Measurements from ENCODE around the gene DBT. TPM values are rescaled to one million over a fixed set of nuclear protein-coding genes. Genes with fewer than 3 reads are reported as not detected.
"Not testable (repeated sequence)": the region's sequence is repeated elsewhere in the genome, so short reads cannot be mapped to it uniquely, and the experiment has no call there.

The DBT gene
- total and polyA plus RNA-seq, 7 experiments from 2014 or later = 6.4 to 18.4 (median 9.6) TPM

GRCh38 chr1:100267284-100267683 lies 17.6 kb upstream of the DBT start:
- H3K4me3 ChIP-seq (ENCODE audit: low read length) = peak overlapping the region; percentile 88
- Mint-ChIP-seq H3K36me3 (peaks cover 12 to 49% (median 48%) of the 10 kb centered on the region in 5 donors), H3K4me1 (peaks cover 27 to 69% (median 59%) of the 10 kb centered on the region in 7 donors), H3K27ac (peak overlapping the region in 3 of 9 donors; percentile 32 to 96 (median 39)), H3K27me3 (peaks cover 0 to 3% (median 0%) of the 10 kb centered on the region in 5 donors), H3K4me3 (peak overlapping the region; percentile 97 to 100 (median 100)), H3K9me3 (peaks cover 0 to 11% (median 0%) of the 10 kb centered on the region in 11 donors)
- H3K36me3 ChIP-seq (ENCODE audit: control insufficient read depth in 2 of 3, insufficient read depth in 3 of 3, low read length in 3 of 3) = peaks cover 0 to 36% (median 26%) of the 10 kb centered on the region in 3 experiments
- H3K27me3 ChIP-seq (ENCODE audit: control insufficient read depth in 2 of 2, insufficient read depth in 2 of 2, low read length in 2 of 2) = no peaks in the 10 kb centered on the region
- ATAC-seq (no peak), DNase-seq (no peak)
- intact Hi-C loops (cut with micrococcal nuclease) = loop anchor here (2.0 to 5.0 kb wide), 10 partner anchors 35 to 630 kb away; partner anchors contain the start of genes AGL (in 2 of the 2) and SLC30A7 (in 1 of the 2)
- H3K9me3 ChIP-seq (ENCODE audit: control insufficient read depth in 2 of 3, low read length in 3 of 3) = no peaks in the 10 kb centered on the region
- POLR2A ChIA-PET = interaction anchor here (1.7 to 3.0 kb wide), 3 partner anchors 18 to 191 kb away, joined by 9 to 31 read pairs (median 16); partner anchors contain the start of genes CDC14A and DBT
- peaks cover 25 to 26% of the 10 kb centered on the region in 2 donors for H3K4me1 ChIP-seq (ENCODE audit: control insufficient read depth in 2 of 2, insufficient read depth in 2 of 2, low read length in 2 of 2)
- CTCF ChIA-PET = interaction anchor here (0.9 kb wide), 1 partner anchor 188 kb away, joined by 3 read pairs; no protein-coding TSS in a partner anchor
- no peak overlapping the region for H3K27ac ChIP-seq (ENCODE audit: low read depth, low read length)

GRCh38 chr1:100266741-100267140 lies 17.1 kb upstream of the DBT start:
- Mint-ChIP-seq H3K9me3 (peaks cover 0 to 11% (median 0%) of the 10 kb centered on the region in 11 donors), H3K27ac (peak overlapping the region; percentile 94 to 99 (median 97)), H3K4me1 (peaks cover 25 to 64% (median 54%) of the 10 kb centered on the region in 7 donors), H3K36me3 (peaks cover 12 to 47% (median 44%) of the 10 kb centered on the region in 5 donors), H3K27me3 (peaks cover 0 to 3% (median 0%) of the 10 kb centered on the region in 5 donors), H3K4me3 (peak overlapping the region; percentile 97 to 100 (median 100))
- Histone ChIP-seq H3K4me1 (ENCODE audit: control insufficient read depth in 2 of 2, insufficient read depth in 2 of 2, low read length in 2 of 2) (peaks cover 25 to 26% of the 10 kb centered on the region in 2 donors), H3K4me3 (ENCODE audit: low read length) (peak overlapping the region; percentile 88), H3K9me3 (ENCODE audit: control insufficient read depth in 2 of 3, low read length in 3 of 3) (no peaks in the 10 kb centered on the region), H3K27ac (ENCODE audit: low read depth, low read length) (peak overlapping the region; percentile 88), H3K36me3 (ENCODE audit: control insufficient read depth in 2 of 3, insufficient read depth in 3 of 3, low read length in 3 of 3) (peaks cover 0 to 35% (median 20%) of the 10 kb centered on the region in 3 experiments), H3K27me3 (ENCODE audit: control insufficient read depth in 2 of 2, insufficient read depth in 2 of 2, low read length in 2 of 2) (no peaks in the 10 kb centered on the region)
- ATAC-seq (no peak), DNase-seq (peak in 1 of 9 donors; percentile 16)
- CTCF ChIA-PET = interaction anchor here (0.9 kb wide), 1 partner anchor 189 kb away, joined by 3 read pairs; no protein-coding TSS in a partner anchor
- intact Hi-C loops (cut with micrococcal nuclease) = loop anchor here (1.0 to 5.0 kb wide), 17 partner anchors 17 to 631 kb away; partner anchors contain the start of genes AGL (in 2 of the 2), DBT (in 2 of the 2), SLC30A7 (in 2 of the 2) and TRMT13 (in 2 of the 2)
- POLR2A ChIA-PET = interaction anchor here (0.6 to 3.0 kb wide), 7 partner anchors 17 to 621 kb away, joined by 3 to 31 read pairs (median 6); partner anchors contain the start of genes CDC14A, DBT and TRMT13

- ChIA-PET POLR2A (interaction anchor here (0.6 to 3.0 kb wide), 18 partner anchors 17 to 643 kb away, joined by 3 to 31 read pairs (median 4); partner anchors contain the start of genes CDC14A, DBT, SLC35A3 and TRMT13), CTCF (interaction anchor here (0.5 to 0.9 kb wide), 2 partner anchors 189 to 255 kb away, joined by 3 read pairs; no protein-coding TSS in a partner anchor)
- peak within 1 kb of the TSS; percentile 88 for H3K4me3 ChIP-seq (ENCODE audit: low read length)
- peaks cover 0 to 11% (median 2%) of the 10 kb centered on the region in 11 donors for H3K9me3 Mint-ChIP-seq
- peak within 1 kb of the TSS; percentile 97 to 100 (median 100) for H3K4me3 Mint-ChIP-seq
- peaks cover 25 to 26% of the 10 kb centered on the region in 2 donors for H3K4me1 ChIP-seq (ENCODE audit: control insufficient read depth in 2 of 2, insufficient read depth in 2 of 2, low read length in 2 of 2)
- intact Hi-C loops (cut with micrococcal nuclease) = loop anchor here (1.0 to 5.0 kb wide), 17 partner anchors 17 to 631 kb away; partner anchors contain the start of genes AGL (in 2 of the 2), DBT (in 2 of the 2), SLC30A7 (in 2 of the 2) and TRMT13 (in 2 of the 2)
- H3K27me3 ChIP-seq (ENCODE audit: control insufficient read depth in 2 of 2, insufficient read depth in 2 of 2, low read length in 2 of 2) = no peaks in the 10 kb centered on the region
- peaks cover 0 to 3% (median 0%) of the 10 kb centered on the region in 5 donors for H3K27me3 Mint-ChIP-seq
- peaks cover 23 to 58% (median 51%) of the 10 kb centered on the region in 7 donors for H3K4me1 Mint-ChIP-seq
- DNase-seq = peak; percentile 91 to 95 (median 94)
- peak within 1 kb of the TSS; percentile 88 for H3K27ac ChIP-seq (ENCODE audit: low read depth, low read length)
- H3K27ac Mint-ChIP-seq = peak within 1 kb of the TSS; percentile 94 to 99 (median 97)
- peaks cover 0 to 29% (median 14%) of the 10 kb centered on the region in 3 experiments for H3K36me3 ChIP-seq (ENCODE audit: control insufficient read depth in 2 of 3, insufficient read depth in 3 of 3, low read length in 3 of 3)
- H3K9me3 ChIP-seq (ENCODE audit: control insufficient read depth in 2 of 3, low read length in 3 of 3) = no peaks in the 10 kb centered on the region
- peak; percentile 98 for ATAC-seq
- peaks cover 12 to 45% (median 39%) of the 10 kb centered on the region in 5 donors for H3K36me3 Mint-ChIP-seq
These were observed 16.5 kb upstream of the DBT start, which contains the start of gene RTCA for GRCh38 chr1:100265931-100266740. Gene RTCA, plus strand, starts transcription at chr1:100266216. Its CDS starts 160 bp downstream, at chr1:100266376.

GRCh38 chr1:100265562-100265930 lies 15.9 kb upstream of the DBT start:
- H3K4me3 ChIP-seq (ENCODE audit: low read length) = peak overlapping the region; percentile 88
- ATAC-seq (peak; percentile 33), DNase-seq (peak in 2 of 9 donors; percentile 14 to 25)
- H3K4me1 Mint-ChIP-seq = peaks cover 19 to 54% (median 47%) of the 10 kb centered on the region in 7 donors
- intact Hi-C loops (cut with micrococcal nuclease) = loop anchor here (5.0 kb wide), 6 partner anchors 33 to 632 kb away; partner anchors contain the start of genes AGL (in 1 of the 2) and SLC30A7 (in 1 of the 2)
- H3K9me3 ChIP-seq (ENCODE audit: control insufficient read depth in 2 of 3, low read length in 3 of 3) = no peaks in the 10 kb centered on the region
- H3K27me3 Mint-ChIP-seq = peaks cover 0 to 3% (median 0%) of the 10 kb centered on the region in 5 donors
- H3K36me3 ChIP-seq (ENCODE audit: control insufficient read depth in 2 of 3, insufficient read depth in 3 of 3, low read length in 3 of 3) = peaks cover 0 to 23% (median 8%) of the 10 kb centered on the region in 3 experiments
- H3K27me3 ChIP-seq (ENCODE audit: control insufficient read depth in 2 of 2, insufficient read depth in 2 of 2, low read length in 2 of 2) = no peaks in the 10 kb centered on the region
- ChIA-PET POLR2A (interaction anchor here (0.6 to 3.0 kb wide), 14 partner anchors 16 to 643 kb away, joined by 3 to 31 read pairs (median 4); partner anchors contain the start of genes CDC14A, DBT and SLC35A3), CTCF (interaction anchor here (0.5 kb wide), 1 partner anchor 256 kb away, joined by 3 read pairs; no protein-coding TSS in a partner anchor)
- H3K4me1 ChIP-seq (ENCODE audit: control insufficient read depth in 2 of 2, insufficient read depth in 2 of 2, low read length in 2 of 2) = peaks cover 25 to 26% of the 10 kb centered on the region in 2 donors
- H3K4me3 Mint-ChIP-seq = peak overlapping the region; percentile 97 to 100 (median 100)
- H3K9me3 Mint-ChIP-seq = peaks cover 0 to 14% (median 4%) of the 10 kb centered on the region in 11 donors
- H3K27ac ChIP-seq (ENCODE audit: low read depth, low read length) = peak overlapping the region; percentile 88
- H3K36me3 Mint-ChIP-seq = peaks cover 12 to 41% (median 36%) of the 10 kb centered on the region in 5 donors
- H3K27ac Mint-ChIP-seq = peak overlapping the region; percentile 94 to 99 (median 97)

GRCh38 chr1:100264081-100264480 lies 14.4 kb upstream of the DBT start:
- intact Hi-C loops (cut with micrococcal nuclease); H3K27ac Mint-ChIP-seq; H3K27me3 Mint-ChIP-seq; H3K27ac ChIP-seq (ENCODE audit: low read depth, low read length); H3K27me3 ChIP-seq (ENCODE audit: control insufficient read depth in 2 of 2, insufficient read depth in 2 of 2, low read length in 2 of 2); DNase-seq; H3K9me3 ChIP-seq (ENCODE audit: control insufficient read depth in 2 of 3, low read length in 3 of 3); H3K4me3 ChIP-seq (ENCODE audit: low read length); CTCF ChIA-PET; ATAC-seq: not testable (repeated sequence)
- Mint-ChIP-seq H3K4me1 (peaks cover 14 to 43% (median 36%) of the 10 kb centered on the region in 7 donors), H3K4me3 (peak overlapping the region in 2 of 10 donors; percentile 29 to 30), H3K9me3 (peaks cover 0 to 14% (median 4%) of the 10 kb centered on the region in 11 donors), H3K36me3 (peaks cover 12 to 36% (median 29%) of the 10 kb centered on the region in 5 donors)
- Histone ChIP-seq H3K36me3 (ENCODE audit: control insufficient read depth in 2 of 3, insufficient read depth in 3 of 3, low read length in 3 of 3) (peaks cover 0 to 17% (median 5%) of the 10 kb centered on the region in 3 experiments), H3K4me1 (ENCODE audit: control insufficient read depth in 2 of 2, insufficient read depth in 2 of 2, low read length in 2 of 2) (peaks cover 25 to 26% of the 10 kb centered on the region in 2 donors)
- POLR2A ChIA-PET = interaction anchor here (0.7 kb wide), 1 partner anchor 14 kb away, joined by 4 read pairs; the partner anchor contains the start of gene DBT
